Measurements from ENCODE around the gene PRSS38.

DNA sequence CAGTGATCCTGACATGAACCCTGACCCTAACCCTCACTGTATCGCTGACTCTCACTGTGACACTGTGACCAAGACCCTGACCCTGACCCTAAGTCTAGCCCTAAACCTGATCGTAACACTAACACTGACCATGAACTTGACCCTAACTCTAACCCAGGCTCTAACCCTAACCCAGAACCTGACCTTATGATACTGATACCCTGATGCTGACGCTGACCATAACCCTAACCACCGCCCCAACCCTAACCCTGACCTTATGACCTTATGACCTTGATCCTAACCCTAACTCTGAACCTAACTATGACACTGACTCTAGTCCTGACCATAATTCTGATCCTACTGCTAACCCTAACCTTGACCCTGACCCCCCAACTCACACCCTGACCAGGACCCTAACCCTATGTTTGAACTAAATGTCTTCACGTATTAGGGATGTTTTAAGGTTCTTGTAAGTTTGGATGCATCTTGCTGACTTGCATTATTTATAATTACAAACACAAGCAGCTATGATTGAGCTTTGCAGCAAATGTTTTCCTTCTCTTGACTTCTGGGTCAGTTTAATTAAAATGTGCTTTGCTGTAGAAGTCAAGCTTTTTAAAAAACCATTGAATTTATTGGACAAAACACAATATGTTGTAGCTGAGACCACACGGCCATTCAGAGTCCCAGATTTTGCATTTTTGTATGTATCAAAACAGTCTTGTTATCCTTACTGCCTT lies 23.9 kb upstream of the PRSS38 start:
- TF ChIP-seq, protein P1, sequence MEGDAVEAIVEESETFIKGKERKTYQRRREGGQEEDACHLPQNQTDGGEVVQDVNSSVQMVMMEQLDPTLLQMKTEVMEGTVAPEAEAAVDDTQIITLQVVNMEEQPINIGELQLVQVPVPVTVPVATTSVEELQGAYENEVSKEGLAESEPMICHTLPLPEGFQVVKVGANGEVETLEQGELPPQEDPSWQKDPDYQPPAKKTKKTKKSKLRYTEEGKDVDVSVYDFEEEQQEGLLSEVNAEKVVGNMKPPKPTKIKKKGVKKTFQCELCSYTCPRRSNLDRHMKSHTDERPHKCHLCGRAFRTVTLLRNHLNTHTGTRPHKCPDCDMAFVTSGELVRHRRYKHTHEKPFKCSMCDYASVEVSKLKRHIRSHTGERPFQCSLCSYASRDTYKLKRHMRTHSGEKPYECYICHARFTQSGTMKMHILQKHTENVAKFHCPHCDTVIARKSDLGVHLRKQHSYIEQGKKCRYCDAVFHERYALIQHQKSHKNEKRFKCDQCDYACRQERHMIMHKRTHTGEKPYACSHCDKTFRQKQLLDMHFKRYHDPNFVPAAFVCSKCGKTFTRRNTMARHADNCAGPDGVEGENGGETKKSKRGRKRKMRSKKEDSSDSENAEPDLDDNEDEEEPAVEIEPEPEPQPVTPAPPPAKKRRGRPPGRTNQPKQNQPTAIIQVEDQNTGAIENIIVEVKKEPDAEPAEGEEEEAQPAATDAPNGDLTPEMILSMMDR (IDR thresholded peaks at IDR 0.05): no peak
- TF ChIP-seq POLR2AphosphoS5 (IDR thresholded peaks at IDR 0.05): no peak
- no peak for TF ChIP-seq EP300 (IDR thresholded peaks at IDR 0.05)
